Measurements from ENCODE around the gene PGGHG. TPM values are rescaled to one million over a fixed set of nuclear protein-coding genes. Genes with fewer than 3 reads are reported as not detected.
"Not testable (repeated sequence)": the region's sequence is repeated elsewhere in the genome, so short reads cannot be mapped to it uniquely, and the experiment has no call there.

PGGHG gene
- total RNA-seq, 2 donors from 2014 or later, result 248 to 484 TPM

- no peak for DNase-seq
- no peak for ATAC-seq
- H3K27ac ChIP-seq, result no peak overlapping the region
- H3K4me3 ChIP-seq, result no peak overlapping the region
- intact Hi-C loops (cut with DNase I), result no loop called here
- WGBS, 2 donors, result 84 to 87% methylated on average over 23 of the region's 23 CpGs
- TF ChIP-seq CTCF (IDR thresholded peaks at IDR 0.05) (no peak), POLR2A (IDR thresholded peaks at IDR 0.05) (no peak)
- peaks cover 39% of the 10 kb centered on the region for H3K4me1 ChIP-seq
- no peaks in the 10 kb centered on the region for H3K9me3 ChIP-seq
- no peaks in the 10 kb centered on the region for H3K36me3 ChIP-seq (replicated peaks in 1 of 2; ENCODE audit: insufficient read depth in 1 of 2, low read depth in 2 of 2)
- H3K27me3 ChIP-seq, result peaks cover 0 to 13% of the 10 kb centered on the region in 2 donors
Measured at GRCh38 chr11:283405-284104, 5.4 kb upstream of the PGGHG start.

- no peak for TF ChIP-seq POLR2A (IDR thresholded peaks at IDR 0.05)
- TF ChIP-seq CTCF (IDR thresholded peaks at IDR 0.05), result no peak
- Histone ChIP-seq H3K27ac (no peak overlapping the region), H3K4me1 (peaks cover 39% of the 10 kb centered on the region), H3K4me3 (no peak overlapping the region), H3K36me3 (replicated peaks in 1 of 2; ENCODE audit: insufficient read depth in 1 of 2, low read depth in 2 of 2) (no peaks in the 10 kb centered on the region), H3K27me3 (peaks cover 0 to 13% of the 10 kb centered on the region in 2 donors), H3K9me3 (no peaks in the 10 kb centered on the region)
- DNase-seq, result peak in 2 of 4 donors; percentile 11 to 12
- intact Hi-C loops (cut with DNase I), result no loop called here
- no peak for ATAC-seq
- 80 to 89% methylated on average over 1 to 21 of the region's 24 CpGs for WGBS, 2 donors
Measured at GRCh38 chr11:284105-285020, 4.6 kb upstream of the PGGHG start.

GRCh38 chr11:285021-285893 is 3.7 kb upstream of the PGGHG start:
- H3K9me3 ChIP-seq, result no peaks in the 10 kb centered on the region
- H3K27me3 ChIP-seq, result peaks cover 0 to 13% of the 10 kb centered on the region in 2 donors
- no peak for ATAC-seq
- TF ChIP-seq CTCF (IDR thresholded peaks at IDR 0.05), result no peak
- no peak for TF ChIP-seq POLR2A (IDR thresholded peaks at IDR 0.05)
- 83 to 89% methylated on average over 14 to 23 of the region's 29 CpGs for WGBS, 2 donors
- intact Hi-C loops (cut with DNase I), result no loop called here
- H3K36me3 ChIP-seq (replicated peaks in 1 of 2; ENCODE audit: insufficient read depth in 1 of 2, low read depth in 2 of 2), result no peaks in the 10 kb centered on the region
- H3K4me1 ChIP-seq, result peaks cover 39% of the 10 kb centered on the region
- no peak overlapping the region for H3K27ac ChIP-seq
- peak in 1 of 4 donors; percentile 10 for DNase-seq
- no peak overlapping the region for H3K4me3 ChIP-seq

GRCh38 chr11:285894-286220 is 3.1 kb upstream of the PGGHG start:
- 79 to 83% methylated on average over 8 of the region's 8 CpGs for WGBS, 2 donors
- no peaks in the 10 kb centered on the region for H3K9me3 ChIP-seq
- DNase-seq, result peak in 2 of 4 donors; percentile 5 to 12
- H3K36me3 ChIP-seq (replicated peaks in 1 of 2; ENCODE audit: insufficient read depth in 1 of 2, low read depth in 2 of 2), result no peaks in the 10 kb centered on the region
- intact Hi-C loops (cut with DNase I), result no loop called here
- no peak overlapping the region for H3K4me3 ChIP-seq
- no peak for ATAC-seq
- no peak overlapping the region for H3K27ac ChIP-seq
- peaks cover 39% of the 10 kb centered on the region for H3K4me1 ChIP-seq
- TF ChIP-seq CTCF (IDR thresholded peaks at IDR 0.05), result no peak
- TF ChIP-seq POLR2A (IDR thresholded peaks at IDR 0.05), result no peak
- peaks cover 0 to 9% of the 10 kb centered on the region in 2 donors for H3K27me3 ChIP-seq

- ATAC-seq (peak; percentile 8), DNase-seq (peak; percentile 85 to 98 (median 91))
- H3K36me3 ChIP-seq (replicated peaks in 1 of 2; ENCODE audit: insufficient read depth in 1 of 2, low read depth in 2 of 2); H3K4me3 ChIP-seq; H3K9me3 ChIP-seq; H3K27me3 ChIP-seq; intact Hi-C loops (cut with DNase I): not testable (repeated sequence)
- WGBS, 2 donors, result 44 to 55% methylated on average over 26 to 27 of the region's 27 CpGs
- Histone ChIP-seq H3K27ac (peak overlapping the region; percentile 92 to 96 (median 93)), H3K4me1 (peaks cover 45% of the 10 kb centered on the region)
Measured at GRCh38 chr11:286977-287820, 1.7 kb upstream of the PGGHG start.

Data from body of pancreas (tissue), 4 donors.